ENCODE measurements around the gene RELL1.
A peak's percentile ranks its signal among the peaks of the same experiment; 100 is the strongest.

RELL1 gene

GRCh38 chr4:37686373-37687193 is at the start of gene RELL1:
Gene RELL1 (minus strand): TSS chr4:37686376. CDS start chr4:37686287, 89 bp downstream.
- peak; percentile 95 to 99 (median 98) for DNase-seq (ENCODE audit: low read depth in 4 of 4, low spot score in 1 of 4)

GRCh38 chr4:37735578-37735977 is 49.4 kb upstream of the RELL1 start:
- DNase-seq (ENCODE audit: low read depth in 4 of 4, low spot score in 1 of 4), result no peak

GRCh38 chr4:37734989-37735388 is 48.8 kb upstream of the RELL1 start:
- DNase-seq (ENCODE audit: low read depth in 4 of 4, low spot score in 1 of 4), result no peak

- DNase-seq (ENCODE audit: low read depth in 4 of 4, low spot score in 1 of 4), result no peak
Measured at GRCh38 chr4:37733240-37733867, 47.2 kb upstream of the RELL1 start.

GRCh38 chr4:37732526-37733186 is 46.5 kb upstream of the RELL1 start:
- DNase-seq (ENCODE audit: low read depth in 4 of 4, low spot score in 1 of 4), result no peak

- no peak for DNase-seq (ENCODE audit: low read depth in 4 of 4, low spot score in 1 of 4)
Measured at GRCh38 chr4:37729649-37730004, 43.5 kb upstream of the RELL1 start.

GRCh38 chr4:37728064-37728463 is 41.9 kb upstream of the RELL1 start:
- DNase-seq (ENCODE audit: low read depth in 4 of 4, low spot score in 1 of 4), result no peak

GRCh38 chr4:37727635-37728034 is 41.5 kb upstream of the RELL1 start:
- no peak for DNase-seq (ENCODE audit: low read depth in 4 of 4, low spot score in 1 of 4)

- no peak for DNase-seq (ENCODE audit: low read depth in 4 of 4, low spot score in 1 of 4)
Measured at GRCh38 chr4:37726666-37727065, 40.5 kb upstream of the RELL1 start.

- DNase-seq (ENCODE audit: low read depth in 4 of 4, low spot score in 1 of 4), result no peak
Measured at GRCh38 chr4:37725718-37726117, 39.5 kb upstream of the RELL1 start.

- DNase-seq (ENCODE audit: low read depth in 4 of 4, low spot score in 1 of 4), result no peak
Measured at GRCh38 chr4:37723067-37723466, 36.9 kb upstream of the RELL1 start.

- no peak for DNase-seq (ENCODE audit: low read depth in 4 of 4, low spot score in 1 of 4)
Measured at GRCh38 chr4:37721995-37722638, 35.9 kb upstream of the RELL1 start.

GRCh38 chr4:37719021-37719420 is 32.8 kb upstream of the RELL1 start:
- DNase-seq (ENCODE audit: low read depth in 4 of 4, low spot score in 1 of 4), result no peak

GRCh38 chr4:37717576-37717975 is 31.4 kb upstream of the RELL1 start:
- no peak for DNase-seq (ENCODE audit: low read depth in 4 of 4, low spot score in 1 of 4)

GRCh38 chr4:37715889-37716402 is 29.8 kb upstream of the RELL1 start:
- DNase-seq (ENCODE audit: low read depth in 4 of 4, low spot score in 1 of 4), result peak in 1 of 4 experiments; percentile 14

- DNase-seq (ENCODE audit: low read depth in 4 of 4, low spot score in 1 of 4), result no peak
Measured at GRCh38 chr4:37710491-37710890, 24.3 kb upstream of the RELL1 start.

GRCh38 chr4:37706032-37706431 is 19.9 kb upstream of the RELL1 start:
- DNase-seq (ENCODE audit: low read depth in 4 of 4, low spot score in 1 of 4), result no peak

GRCh38 chr4:37705571-37705970 is 19.4 kb upstream of the RELL1 start:
- no peak for DNase-seq (ENCODE audit: low read depth in 4 of 4, low spot score in 1 of 4)

- DNase-seq (ENCODE audit: low read depth in 4 of 4, low spot score in 1 of 4), result no peak
Measured at GRCh38 chr4:37699868-37700481, 13.8 kb upstream of the RELL1 start.

GRCh38 chr4:37697566-37697965 is 11.4 kb upstream of the RELL1 start:
- no peak for DNase-seq (ENCODE audit: low read depth in 4 of 4, low spot score in 1 of 4)

Data from stimulated activated CD4-positive, alpha-beta T cell treated with anti-CD3 and anti-CD28 coated beads, Interleukin-1b, Interleukin-23, amount 100 ng/mL, for 24 hours (primary cell).